ENCODE results near the gene STPG3.
A peak's percentile ranks its signal among the peaks of the same experiment; 100 is the strongest.

Gene STPG3

DNA sequence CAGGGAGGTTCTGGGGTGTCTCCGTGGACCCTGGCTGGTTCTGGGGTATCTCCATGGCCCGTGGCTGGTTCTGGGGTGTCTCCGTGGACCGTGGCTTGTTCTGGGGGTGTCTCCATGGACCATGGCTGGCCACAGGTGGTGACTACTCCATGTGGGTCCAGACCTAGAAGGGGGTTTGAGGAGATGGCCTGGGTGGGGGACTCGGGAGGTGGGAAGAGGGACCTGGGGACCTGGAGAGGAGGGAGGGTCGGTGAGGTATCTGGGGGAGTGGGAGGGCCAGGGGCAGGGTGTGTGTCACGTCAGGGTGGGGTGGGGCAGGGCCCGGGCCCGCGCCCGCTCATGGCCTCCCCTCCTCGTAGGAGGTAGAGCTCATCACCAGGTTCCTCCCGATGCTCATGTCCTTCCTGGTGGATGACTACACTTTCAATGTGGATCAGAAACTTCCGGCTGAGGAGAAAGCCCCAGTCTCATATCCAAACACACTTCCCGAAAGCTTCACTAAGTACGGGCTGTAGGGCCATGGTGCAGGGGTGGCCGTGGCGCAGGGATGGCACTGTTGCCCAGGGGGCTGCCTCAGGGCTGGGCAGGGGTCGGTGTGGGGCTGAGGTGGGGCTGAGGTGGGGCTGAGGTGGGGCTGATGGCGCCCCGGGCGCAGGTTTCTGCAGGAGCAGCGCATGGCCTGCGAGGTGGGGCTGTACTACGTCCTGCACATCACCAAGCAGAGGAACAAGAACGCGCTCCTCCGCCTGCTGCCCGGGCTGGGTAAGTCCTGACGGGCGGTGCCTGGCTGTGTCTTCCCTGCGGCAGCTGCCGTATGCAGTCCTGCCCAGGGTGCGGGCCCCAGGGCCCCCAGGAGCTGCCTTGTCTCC, 15.7 kb downstream of the STPG3 start:
- Mint-ChIP-seq H3K27ac (no peak overlapping the region), H3K36me3 (ENCODE audit: low read depth) (peaks cover 29% of the 10 kb centered on the region), H3K27me3 (ENCODE audit: low read depth, poor library complexity) (no peaks in the 10 kb centered on the region), H3K4me3 (no peak overlapping the region), H3K4me1 (peaks cover 7% of the 10 kb centered on the region), H3K9me3 (peaks cover 1% of the 10 kb centered on the region)
- TF ChIP-seq, protein P1, sequence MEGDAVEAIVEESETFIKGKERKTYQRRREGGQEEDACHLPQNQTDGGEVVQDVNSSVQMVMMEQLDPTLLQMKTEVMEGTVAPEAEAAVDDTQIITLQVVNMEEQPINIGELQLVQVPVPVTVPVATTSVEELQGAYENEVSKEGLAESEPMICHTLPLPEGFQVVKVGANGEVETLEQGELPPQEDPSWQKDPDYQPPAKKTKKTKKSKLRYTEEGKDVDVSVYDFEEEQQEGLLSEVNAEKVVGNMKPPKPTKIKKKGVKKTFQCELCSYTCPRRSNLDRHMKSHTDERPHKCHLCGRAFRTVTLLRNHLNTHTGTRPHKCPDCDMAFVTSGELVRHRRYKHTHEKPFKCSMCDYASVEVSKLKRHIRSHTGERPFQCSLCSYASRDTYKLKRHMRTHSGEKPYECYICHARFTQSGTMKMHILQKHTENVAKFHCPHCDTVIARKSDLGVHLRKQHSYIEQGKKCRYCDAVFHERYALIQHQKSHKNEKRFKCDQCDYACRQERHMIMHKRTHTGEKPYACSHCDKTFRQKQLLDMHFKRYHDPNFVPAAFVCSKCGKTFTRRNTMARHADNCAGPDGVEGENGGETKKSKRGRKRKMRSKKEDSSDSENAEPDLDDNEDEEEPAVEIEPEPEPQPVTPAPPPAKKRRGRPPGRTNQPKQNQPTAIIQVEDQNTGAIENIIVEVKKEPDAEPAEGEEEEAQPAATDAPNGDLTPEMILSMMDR (IDR thresholded peaks at IDR 0.05): no peak
- no peak for DNase-seq

DNA sequence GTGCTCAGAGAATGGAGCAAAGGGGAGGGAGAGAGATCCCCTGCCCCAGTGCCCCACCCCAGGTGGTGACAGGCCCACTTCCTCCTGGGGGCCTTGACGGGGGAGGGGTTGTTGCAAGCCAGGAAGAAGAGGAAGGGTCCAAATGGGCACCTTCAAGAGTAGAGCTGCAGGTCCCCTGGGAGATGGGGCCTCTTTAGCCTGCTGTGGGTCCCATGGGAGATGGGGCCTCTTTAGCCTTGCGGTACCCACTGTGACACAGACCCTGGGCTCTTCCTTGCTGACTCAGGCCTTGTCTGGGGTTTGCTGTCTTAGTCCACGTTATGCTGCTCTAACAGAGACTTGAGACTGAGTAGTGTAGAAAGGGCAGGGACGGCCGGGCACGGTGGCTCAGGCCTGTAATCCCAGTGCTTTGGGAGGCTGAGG, 16.9 kb downstream of the STPG3 start:
- TF ChIP-seq, protein P1 (IDR thresholded peaks at IDR 0.05): no peak
- H3K27me3 Mint-ChIP-seq (ENCODE audit: low read depth, poor library complexity): no peaks in the 10 kb centered on the region
- DNase-seq: no peak
- no peak overlapping the region for H3K27ac Mint-ChIP-seq
- H3K4me1 Mint-ChIP-seq: peaks cover 7% of the 10 kb centered on the region
- H3K36me3 Mint-ChIP-seq (ENCODE audit: low read depth): peaks cover 22% of the 10 kb centered on the region
- H3K4me3 Mint-ChIP-seq: no peak overlapping the region
- no peaks in the 10 kb centered on the region for H3K9me3 Mint-ChIP-seq

DNA sequence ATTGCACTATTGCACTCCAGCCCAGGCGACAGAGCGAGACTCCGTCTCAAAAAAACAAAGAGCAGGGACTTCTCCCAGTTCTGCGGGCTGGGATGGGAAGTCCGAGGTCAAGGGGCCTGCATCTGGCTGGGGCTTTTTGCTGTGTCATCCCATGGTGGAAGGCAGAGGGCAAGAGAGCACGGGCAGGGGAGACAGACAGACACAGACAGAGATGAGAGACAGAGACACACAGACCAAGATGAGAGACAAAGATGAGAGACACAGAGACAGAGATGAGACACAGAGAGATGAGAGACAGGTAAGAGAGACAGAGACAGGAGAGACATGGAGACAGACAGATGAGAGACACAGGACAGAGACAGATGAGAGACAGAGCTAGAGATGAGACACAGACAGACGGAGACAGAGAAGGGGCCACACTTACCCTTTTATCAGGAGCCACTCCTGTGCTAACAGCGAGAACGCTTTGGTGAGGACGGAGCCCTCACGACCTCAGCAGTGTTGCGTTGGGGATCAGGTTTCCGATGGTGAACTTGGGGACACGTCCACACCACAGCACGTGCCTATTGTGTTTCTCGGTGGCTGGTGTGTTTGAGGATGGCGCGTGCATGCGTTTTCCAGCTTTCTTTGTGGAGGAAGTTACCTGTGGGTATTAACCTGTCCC, 17.6 kb downstream of the STPG3 start:
- Mint-ChIP-seq H3K9me3 (no peaks in the 10 kb centered on the region), H3K4me1 (peaks cover 7% of the 10 kb centered on the region), H3K27me3 (ENCODE audit: low read depth, poor library complexity) (no peaks in the 10 kb centered on the region), H3K27ac (peak overlapping the region; percentile 85), H3K4me3 (no peak overlapping the region), H3K36me3 (ENCODE audit: low read depth) (peaks cover 26% of the 10 kb centered on the region)
- TF ChIP-seq, protein P1 (IDR thresholded peaks at IDR 0.05): no peak
- no peak for DNase-seq

DNA sequence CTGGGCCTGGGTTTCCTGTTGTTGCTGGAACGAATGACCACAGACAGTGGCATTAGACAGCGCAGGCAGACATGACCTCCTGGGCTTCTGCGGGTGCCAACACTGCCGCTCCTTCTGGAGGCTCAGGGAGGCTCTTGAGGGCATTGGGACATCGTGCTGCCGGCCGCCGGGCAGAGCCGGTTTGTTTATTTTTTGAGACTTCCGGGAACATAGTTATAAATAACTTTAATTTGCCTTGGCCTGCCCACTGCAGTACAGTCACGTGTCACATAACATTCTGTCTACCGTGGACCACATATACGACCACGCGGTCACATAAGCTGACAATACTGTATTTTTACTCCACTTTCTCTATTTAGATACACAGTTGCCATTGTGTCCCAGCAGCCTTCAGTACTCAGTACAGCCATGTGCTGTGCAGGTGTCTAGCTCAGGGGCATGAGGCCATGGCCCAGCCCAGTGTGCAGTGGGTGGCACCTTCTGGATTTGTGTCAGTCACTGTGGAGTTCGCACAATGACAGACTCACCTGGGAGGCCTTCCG, 18.2 kb downstream of the STPG3 start:
- peak overlapping the region; percentile 61 for H3K27ac Mint-ChIP-seq
- H3K36me3 Mint-ChIP-seq (ENCODE audit: low read depth): peaks cover 28% of the 10 kb centered on the region
- DNase-seq: no peak
- H3K4me3 Mint-ChIP-seq: no peak overlapping the region
- H3K27me3 Mint-ChIP-seq (ENCODE audit: low read depth, poor library complexity): no peaks in the 10 kb centered on the region
- TF ChIP-seq, protein P1 (IDR thresholded peaks at IDR 0.05): no peak
- H3K4me1 Mint-ChIP-seq: peaks cover 8% of the 10 kb centered on the region
- H3K9me3 Mint-ChIP-seq: no peaks in the 10 kb centered on the region

DNA sequence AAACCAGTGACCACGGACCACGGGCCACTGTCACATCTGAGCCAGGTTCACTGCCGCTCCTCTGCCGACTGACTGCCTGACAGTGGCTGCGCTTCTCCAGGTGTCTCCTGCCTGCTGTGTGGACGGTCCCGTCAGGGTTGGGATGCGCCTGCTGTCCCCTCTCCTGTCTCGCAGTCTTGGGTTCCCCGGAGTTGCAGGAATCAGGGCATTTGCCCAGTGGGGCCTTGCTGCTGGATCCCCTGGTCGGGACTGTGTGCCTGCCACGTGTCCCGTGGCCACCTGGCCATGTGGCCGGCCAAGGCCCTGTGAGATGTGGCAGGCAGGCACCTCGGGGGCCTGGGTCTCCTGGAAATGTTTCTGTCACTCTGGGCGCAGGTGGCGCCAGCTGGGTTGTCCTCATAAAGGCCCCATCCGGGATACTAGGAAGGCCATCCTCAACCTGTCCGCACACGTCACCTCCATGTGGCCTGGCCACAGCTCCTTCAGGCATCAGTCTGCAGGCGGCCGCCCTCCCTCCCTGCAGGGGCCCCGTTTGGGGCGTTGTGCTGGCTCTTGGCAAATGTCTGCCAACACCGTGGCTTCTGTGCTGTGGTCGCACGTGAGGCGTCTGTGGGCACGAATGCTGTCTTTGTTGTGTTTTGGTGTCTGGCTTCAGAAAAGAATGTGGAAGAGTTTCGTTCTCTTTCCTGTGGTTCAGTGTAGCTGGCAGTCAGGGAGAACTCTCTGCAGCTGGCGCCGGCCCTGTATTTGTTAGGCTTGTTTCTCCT, 20.0 kb downstream of the STPG3 start:
- no peaks in the 10 kb centered on the region for H3K27me3 Mint-ChIP-seq (ENCODE audit: low read depth, poor library complexity)
- H3K9me3 Mint-ChIP-seq: no peaks in the 10 kb centered on the region
- H3K36me3 Mint-ChIP-seq (ENCODE audit: low read depth): peaks cover 28% of the 10 kb centered on the region
- H3K27ac Mint-ChIP-seq: no peak overlapping the region
- TF ChIP-seq, protein P1 (IDR thresholded peaks at IDR 0.05): no peak
- peaks cover 25% of the 10 kb centered on the region for H3K4me1 Mint-ChIP-seq
- no peak overlapping the region for H3K4me3 Mint-ChIP-seq
- DNase-seq: no peak

Data from nephron progenitor cell (in vitro differentiated cells).